Erythroblast (primary cell): ENCODE data around the gene NPW.

Experiments
- GATA1 ChIP-seq: IDR thresholded peaks from 2 replicates; pipeline ENCODE4 v1.6.1; 2011; ENCODE audit warnings: low read depth, mild to moderate bottlenecking, control low read depth, low read length, moderate library complexity
- POLR2A ChIP-seq: IDR thresholded peaks from 2 replicates; pipeline ENCODE4 v1.6.1; 2011; ENCODE audit warnings: mild to moderate bottlenecking, low read length

DNA sequence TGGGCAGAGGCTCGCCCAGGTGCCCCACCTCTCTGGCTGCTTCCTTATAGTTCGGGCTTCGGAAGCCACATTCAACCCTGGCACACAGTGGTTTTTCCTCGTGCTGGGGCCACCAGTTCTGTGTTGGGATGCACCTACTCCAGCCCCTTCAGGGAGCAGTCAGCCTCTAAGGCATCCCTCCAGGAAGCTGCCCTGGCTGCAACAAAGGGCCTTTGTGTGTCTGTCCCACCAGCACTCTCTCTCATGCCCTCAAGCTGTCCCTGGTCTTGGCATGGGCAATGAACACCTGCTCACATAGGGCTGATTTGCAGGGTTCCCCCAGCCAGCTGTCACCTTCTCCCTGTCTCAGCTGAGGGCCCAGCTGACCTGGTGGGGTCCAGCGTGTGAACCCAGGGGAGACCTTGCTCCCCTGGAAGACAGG lies 37.6 kb upstream of the NPW start:
- TF ChIP-seq POLR2A (no peak), GATA1 (no peak)
